Measurements from ENCODE around the gene ZC3H12A. TPM values are rescaled to one million over a fixed set of nuclear protein-coding genes. Genes with fewer than 3 reads are reported as not detected.

Gene ZC3H12A
- total and polyA plus RNA-seq, 2 of the 8 experiments (the other 6 are each of a cell fraction or from before 2014, with no cell fraction given), result 7.4 to 10.0 TPM

DNA sequence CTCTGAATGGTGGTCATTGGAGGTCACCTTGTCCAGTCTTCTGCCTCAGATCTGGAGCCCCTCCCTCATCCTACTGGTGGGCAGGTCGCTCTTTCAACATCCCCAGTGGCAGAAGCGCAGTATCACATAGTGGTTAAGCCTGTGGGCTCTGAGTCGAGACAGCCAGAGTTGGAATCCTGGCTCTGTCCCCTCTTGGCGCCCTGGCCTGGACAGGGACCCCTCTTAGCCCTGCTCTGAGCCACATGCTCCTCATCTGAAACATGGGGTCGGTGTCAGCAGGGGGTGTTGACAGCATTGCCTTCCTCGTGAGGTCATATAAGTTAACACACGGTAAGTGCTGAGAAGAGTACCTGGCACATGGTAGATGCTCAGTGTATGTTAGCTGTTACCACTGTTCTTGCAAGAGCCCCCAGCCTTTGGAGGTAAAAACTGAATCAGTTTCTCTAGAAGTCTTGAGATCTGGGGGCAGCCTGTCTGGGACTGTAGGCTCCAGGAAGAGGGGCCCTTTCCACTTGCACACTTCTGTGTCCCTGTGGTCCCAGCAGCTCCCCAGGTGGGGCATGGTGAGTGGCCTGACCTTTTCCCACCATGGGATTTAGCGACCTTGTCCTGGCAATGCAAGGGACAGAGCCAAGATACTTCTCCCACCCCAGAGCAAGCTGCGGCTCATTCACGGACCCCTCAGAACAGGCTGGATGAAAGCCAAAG lies 6.4 kb downstream of the ZC3H12A start:
- Histone ChIP-seq H2AFZ (ENCODE audit: low read length) (no peak overlapping the region), H2BK12ac (ENCODE audit: low read depth, low read length) (no peak overlapping the region), H2AK5ac (ENCODE audit: low read depth, low read length) (no peak overlapping the region), H3K56ac (replicated peaks; ENCODE audit: insufficient read length, low read depth, low read length) (no peak overlapping the region), H3K4ac (replicated peaks; ENCODE audit: insufficient read length, low read depth, low read length) (no peak overlapping the region), H3K79me1 (ENCODE audit: low read depth, low read length) (peaks cover 8% of the 10 kb centered on the region; the same call in 1 of the 2 replicates), H3K9me3 (ENCODE audit: insufficient read depth in 2 of 2, low read depth in 1 of 2, low read length in 1 of 2) (no peaks in the 10 kb centered on the region), H3K79me2 (ENCODE audit: control insufficient read depth in 1 of 2, insufficient read depth in 2 of 2, low read length in 2 of 2) (peaks cover 0 to 17% of the 10 kb centered on the region in 2 experiments; a peak in 2 of 4 replicates), H3K4me3 (ENCODE audit: extremely low read depth in 1 of 4, insufficient read depth in 2 of 4, low read depth in 3 of 4, low read length in 4 of 4) (no peak overlapping the region), H3K27me3 (replicated peaks in 1 of 4; ENCODE audit: control insufficient read depth in 3 of 4, extremely low read depth in 1 of 4, insufficient read depth in 3 of 4, low read length in 3 of 4) (no peaks in the 10 kb centered on the region), H3K4me1 (replicated peaks in 1 of 4; ENCODE audit: control insufficient read depth in 3 of 4, insufficient read depth in 4 of 4, low read length in 3 of 4) (peaks cover 0 to 35% (median 19%) of the 10 kb centered on the region in 4 experiments; a peak in 6 of 7 replicates), H2BK5ac (ENCODE audit: low read depth, low read length) (no peak overlapping the region), H3K27ac (ENCODE audit: low read depth, low read length) (no peak overlapping the region), H4K8ac (ENCODE audit: extremely low read depth, insufficient read depth, low read length) (no peak overlapping the region), H2BK120ac (replicated peaks; ENCODE audit: low read depth, low read length) (no peak overlapping the region), H3K23me2 (ENCODE audit: low read depth, low read length) (no peaks in the 10 kb centered on the region), H3K4me2 (ENCODE audit: insufficient read depth in 1 of 2, low read depth in 2 of 2, low read length in 2 of 2) (no peak overlapping the region), H4K5ac (ENCODE audit: insufficient read length, low read depth, low read length) (no peak overlapping the region), H2BK15ac (ENCODE audit: low read length) (no peak overlapping the region), H3K14ac (ENCODE audit: insufficient read length) (no peak overlapping the region), H3K9ac (replicated peaks in 1 of 4; ENCODE audit: extremely low read depth in 1 of 4, low read depth in 3 of 4, low read length in 3 of 4) (no peak overlapping the region; a peak in 1 of 7 replicates), H4K20me1 (replicated peaks in 1 of 2; ENCODE audit: control insufficient read depth in 1 of 2, insufficient read depth in 2 of 2, low read length in 2 of 2) (peaks cover 4 to 15% of the 10 kb centered on the region in 2 experiments), H4K91ac (replicated peaks; ENCODE audit: insufficient read length, low read length) (no peak overlapping the region), H3K36me3 (ENCODE audit: control insufficient read depth in 2 of 4, insufficient read depth in 4 of 4, low read length in 3 of 4) (peaks cover 9 to 36% (median 26%) of the 10 kb centered on the region in 4 experiments; a peak in 7 of 8 replicates), H2BK20ac (ENCODE audit: low read length) (no peak overlapping the region), H3K18ac (ENCODE audit: extremely low read depth, low read length) (no peak overlapping the region), H3K23ac (ENCODE audit: insufficient read length) (no peak overlapping the region)
- TF ChIP-seq TAF1 (IDR thresholded peaks at IDR 0.05; ENCODE audit: low read depth, low read length), result no peak
- TF ChIP-seq SRF (IDR thresholded peaks at IDR 0.05; ENCODE audit: low read depth, low read length), result no peak
- TF ChIP-seq SUZ12 (IDR thresholded peaks at IDR 0.05; ENCODE audit: low read length), result no peak
- TF ChIP-seq, protein P1, sequence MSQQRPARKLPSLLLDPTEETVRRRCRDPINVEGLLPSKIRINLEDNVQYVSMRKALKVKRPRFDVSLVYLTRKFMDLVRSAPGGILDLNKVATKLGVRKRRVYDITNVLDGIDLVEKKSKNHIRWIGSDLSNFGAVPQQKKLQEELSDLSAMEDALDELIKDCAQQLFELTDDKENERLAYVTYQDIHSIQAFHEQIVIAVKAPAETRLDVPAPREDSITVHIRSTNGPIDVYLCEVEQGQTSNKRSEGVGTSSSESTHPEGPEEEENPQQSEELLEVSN (IDR thresholded peaks at IDR 0.05), result no peak
- no peak for TF ChIP-seq EZH2 (IDR thresholded peaks at IDR 0.05; ENCODE audit: low read depth, low read length, severe bottlenecking)
- no peak for TF ChIP-seq SIN3A (conservative IDR thresholded peaks at IDR 0.05 in 1 of 2, IDR thresholded peaks at IDR 0.05 in 1 of 2; ENCODE audit: low read depth in 1 of 2, low read length in 2 of 2)
- no peak for TF ChIP-seq CTBP2 (IDR thresholded peaks at IDR 0.05; ENCODE audit: borderline replicate concordance, insufficient read depth, insufficient read length, low read length)
- ChIA-PET POLR2A (ENCODE audit: partially characterized antibody) (no interaction called here), CTCF (ENCODE audit: partially characterized antibody) (interaction anchor here (21.7 kb wide), 1 partner anchor 27 kb away, joined by 382 read pairs; no protein-coding TSS in a partner anchor)
- no peak for FAIRE-seq
- 89% methylated on average over 10 of the region's 10 CpGs; no CpG with 5 or more reads in 1 of the 2 experiments for WGBS, 2 experiments (ENCODE audit: extremely low coverage in 1 of 2, insufficient coverage in 1 of 2, insufficient read length in 1 of 2, insufficient replicate concordance in 2 of 2, low coverage in 1 of 2, low lambda C conversion rate in 2 of 2, missing lambda C conversion rate in 1 of 2)
- DNase-seq (ENCODE audit: low read depth in 1 of 2, low spot score in 2 of 2), result no peak

Measured in H1 (cell line).